GM21367 (cell line): ENCODE measurements around the gene KDM4F.
"Not testable (repeated sequence)": the region's sequence is repeated elsewhere in the genome, so short reads cannot be mapped to it uniquely, and the experiment has no call there.

ENCODE experiments used
- ATAC-seq: cut with Tn5 transposase; IDR thresholded peaks from one replicate; pipeline ENCODE4 v1.9.1; 2021; ENCODE audit not compliant: unreplicated experiment

Gene KDM4F

DNA sequence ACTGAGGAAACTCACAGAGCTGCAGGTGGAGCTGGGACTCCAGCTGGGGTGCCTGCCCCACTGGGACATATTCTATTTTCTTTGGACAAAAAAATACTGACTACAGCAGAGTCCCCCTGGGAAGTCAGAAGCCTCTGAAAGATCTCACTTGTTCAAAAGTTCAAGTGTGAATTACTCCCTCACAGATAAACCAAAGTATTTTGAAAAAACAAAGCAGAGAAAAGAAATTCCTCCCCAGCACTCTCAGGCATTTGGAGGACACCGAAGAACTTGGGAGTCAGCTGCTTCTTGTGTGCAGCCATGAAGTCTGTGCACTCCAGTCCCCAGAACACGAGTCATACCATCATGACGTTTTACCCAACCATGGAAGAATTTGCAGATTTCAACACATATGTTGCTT lies at the start of gene KDM4F:
TSS of gene KDM4F (plus strand) at position 301 of the 400 bp plus-strand sequence.
- not testable (repeated sequence) for ATAC-seq

DNA sequence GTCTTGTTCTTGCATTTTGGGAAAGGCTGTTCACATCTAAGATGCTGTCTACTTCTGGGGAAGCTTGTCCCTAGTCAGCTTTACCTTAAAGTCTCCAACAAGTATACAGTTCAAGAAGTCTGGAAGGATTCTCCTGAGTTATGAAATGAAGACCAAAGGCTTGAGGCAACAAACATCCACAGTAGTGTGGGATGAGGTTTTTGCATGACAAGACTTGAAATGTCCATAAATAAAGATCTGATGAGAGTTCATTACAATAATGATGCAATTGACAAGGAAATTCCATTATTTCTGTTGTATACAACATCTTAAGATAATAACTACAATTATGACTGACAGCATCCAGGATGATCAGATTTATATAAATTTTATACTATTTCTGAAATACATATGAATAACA lies 45.5 kb upstream of the KDM4F start:
- ATAC-seq = no peak

DNA sequence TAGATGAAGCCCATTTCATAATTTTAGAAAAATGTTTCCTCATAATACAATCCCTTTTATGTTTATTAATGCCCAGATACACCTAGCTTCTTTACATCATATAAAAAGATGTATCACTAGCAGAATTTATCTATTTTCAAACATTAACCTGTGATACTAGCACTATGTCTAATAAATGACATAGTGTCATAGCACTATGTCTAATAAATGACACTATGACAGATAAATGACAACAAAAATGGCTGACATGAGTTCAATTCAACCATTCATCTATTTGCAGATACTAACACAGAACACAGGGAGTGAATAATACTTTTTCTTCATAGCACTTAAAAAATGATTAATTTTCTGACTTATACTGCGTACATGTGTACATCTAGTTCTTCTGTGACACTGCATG lies 43.6 kb upstream of the KDM4F start:
- no peak for ATAC-seq

DNA sequence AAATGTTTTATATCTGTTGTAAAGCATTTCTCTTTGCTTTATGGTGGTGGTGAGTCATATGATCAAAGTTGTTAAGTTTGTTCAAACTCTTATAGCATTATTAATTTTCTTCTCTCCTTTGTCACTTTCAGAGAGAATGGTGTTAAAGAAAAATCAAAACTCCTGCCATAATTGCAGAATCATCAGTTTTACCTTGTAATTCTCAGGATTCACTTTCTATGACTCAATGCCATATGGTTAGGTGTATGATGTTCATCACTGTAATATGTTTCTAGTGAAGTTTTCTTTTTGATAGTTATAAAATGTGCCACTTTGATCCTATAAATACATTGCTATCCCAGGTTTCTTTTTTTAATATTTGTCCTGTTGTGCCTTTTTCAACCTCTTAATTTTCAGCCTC lies 37.8 kb upstream of the KDM4F start:
- ATAC-seq = no peak

DNA sequence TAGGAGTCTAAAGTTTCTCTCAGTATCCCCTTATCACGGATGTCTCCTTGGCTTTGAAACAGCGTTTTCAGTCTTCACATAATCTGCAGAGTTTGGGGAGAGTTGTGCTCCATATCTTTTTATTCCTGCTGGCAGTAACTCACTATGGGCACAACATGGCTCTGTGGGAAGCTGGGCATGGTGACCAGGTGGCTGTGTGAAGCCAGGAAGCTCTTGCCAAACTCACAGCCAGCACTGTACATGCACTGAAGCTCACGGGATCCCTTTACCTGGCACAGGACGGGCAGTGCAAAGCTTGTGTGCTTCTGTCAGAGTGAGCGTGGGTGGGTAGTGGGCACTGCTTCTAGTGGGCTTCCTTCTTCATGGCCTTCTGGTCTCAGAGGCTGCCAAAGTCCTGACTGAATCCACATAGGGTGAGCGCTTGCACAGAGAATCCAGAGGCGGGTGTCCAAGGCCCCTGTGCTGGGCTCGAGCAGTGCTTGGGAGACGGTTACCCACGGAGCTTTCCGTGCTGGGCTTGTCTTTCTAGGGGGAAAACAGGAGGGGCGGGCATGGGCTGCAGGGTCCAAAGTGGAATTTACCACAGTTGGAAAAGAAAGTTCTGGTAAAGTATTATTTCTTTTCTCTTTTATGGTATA lies 34.9 kb upstream of the KDM4F start:
- ATAC-seq = no peak

DNA sequence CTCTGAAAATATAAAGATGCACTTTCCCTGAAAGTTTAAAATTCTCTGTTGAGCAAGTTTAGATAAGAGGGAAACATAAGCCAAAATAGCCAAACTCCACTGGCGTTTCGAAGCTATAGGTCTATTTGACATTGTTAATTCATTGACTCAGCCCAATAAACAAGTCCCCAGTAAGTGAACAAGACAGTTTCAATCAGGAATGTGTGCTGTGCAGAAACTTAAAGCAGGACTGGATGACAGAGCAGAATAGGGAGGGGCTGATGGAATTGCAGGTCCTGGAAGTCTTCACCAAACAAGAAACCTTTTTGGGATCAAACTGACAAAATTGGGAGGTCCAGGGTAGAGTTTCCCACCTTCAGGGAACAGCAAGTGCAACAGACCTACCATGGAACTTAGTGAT lies 33.1 kb upstream of the KDM4F start:
- ATAC-seq = no peak

DNA sequence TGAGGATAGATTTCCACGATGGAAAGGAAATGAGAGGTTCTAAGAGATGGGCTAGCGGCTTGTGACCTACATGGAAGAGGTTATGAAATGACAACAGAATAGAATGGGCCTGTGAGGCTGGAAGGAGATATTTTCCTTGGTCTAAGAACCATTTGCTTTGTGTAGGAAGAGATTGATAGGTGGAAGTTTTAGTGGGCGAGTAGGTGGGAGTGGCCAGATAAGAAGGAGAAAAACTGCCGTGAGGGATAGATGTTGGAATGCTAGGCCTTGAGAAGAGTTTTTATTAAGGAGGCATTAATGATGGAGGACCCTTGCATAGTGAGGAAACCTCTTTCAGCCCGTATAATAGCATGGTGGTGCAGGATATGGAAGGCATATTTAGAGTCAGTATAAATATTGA lies 27.8 kb upstream of the KDM4F start:
- ATAC-seq = not testable (repeated sequence)

DNA sequence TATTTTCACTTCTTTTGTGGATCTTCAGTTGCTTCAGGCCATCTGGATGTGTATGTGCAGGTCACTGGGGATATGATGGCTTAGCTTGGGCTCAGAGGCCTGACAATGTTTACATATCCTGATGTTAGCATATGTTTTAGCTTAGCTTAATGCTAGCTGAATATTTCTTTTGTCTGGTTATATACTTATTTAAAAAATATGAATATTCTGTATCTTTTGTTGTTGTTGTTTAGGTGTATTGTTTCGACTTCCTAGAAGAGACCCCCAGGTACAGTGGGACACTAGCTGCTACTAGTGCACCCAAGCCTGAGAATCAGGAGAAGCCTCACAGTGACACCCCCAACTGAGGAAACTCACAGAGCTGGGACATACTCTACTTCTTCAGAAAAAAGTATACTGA lies 24.3 kb upstream of the KDM4F start, which contains the start of gene KDM4E:
TSS of gene KDM4E (plus strand) at position 301 of the 400 bp plus-strand sequence. CDS start 300 bp downstream, outside the sequence.
- no peak for ATAC-seq

DNA sequence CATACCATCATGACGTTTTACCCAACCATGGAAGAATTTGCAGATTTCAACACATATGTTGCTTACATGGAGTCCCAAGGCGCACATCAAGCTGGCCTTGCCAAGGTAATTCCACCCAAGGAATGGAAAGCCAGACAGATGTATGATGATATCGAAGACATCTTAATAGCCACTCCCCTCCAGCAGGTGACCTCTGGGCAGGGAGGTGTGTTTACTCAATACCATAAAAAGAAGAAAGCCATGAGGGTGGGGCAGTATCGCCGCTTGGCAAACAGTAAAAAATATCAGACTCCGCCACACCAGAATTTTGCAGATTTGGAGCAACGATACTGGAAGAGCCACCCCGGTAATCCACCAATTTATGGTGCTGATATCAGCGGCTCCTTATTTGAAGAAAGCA lies 23.6 kb upstream of the KDM4F start:
- ATAC-seq = not testable (repeated sequence)

DNA sequence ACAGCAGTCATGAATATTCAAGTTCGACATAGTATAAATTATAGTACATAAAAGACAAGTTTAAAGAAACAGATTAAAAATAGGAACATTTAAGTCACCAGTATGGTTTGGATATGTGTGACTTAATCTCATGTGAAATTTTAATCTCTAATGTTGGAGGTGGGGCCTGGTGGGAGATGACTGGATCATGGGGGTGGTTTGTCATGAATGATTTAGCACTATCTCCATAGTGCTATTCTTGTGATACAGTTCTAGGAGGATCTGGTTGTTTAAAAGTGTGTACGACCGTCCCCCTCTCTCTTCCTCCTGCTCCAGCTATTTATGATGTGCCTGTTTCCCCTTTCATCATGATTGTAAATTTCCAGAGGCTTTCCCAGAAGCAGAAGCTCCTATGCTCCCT lies 20.9 kb upstream of the KDM4F start:
- ATAC-seq = no peak

DNA sequence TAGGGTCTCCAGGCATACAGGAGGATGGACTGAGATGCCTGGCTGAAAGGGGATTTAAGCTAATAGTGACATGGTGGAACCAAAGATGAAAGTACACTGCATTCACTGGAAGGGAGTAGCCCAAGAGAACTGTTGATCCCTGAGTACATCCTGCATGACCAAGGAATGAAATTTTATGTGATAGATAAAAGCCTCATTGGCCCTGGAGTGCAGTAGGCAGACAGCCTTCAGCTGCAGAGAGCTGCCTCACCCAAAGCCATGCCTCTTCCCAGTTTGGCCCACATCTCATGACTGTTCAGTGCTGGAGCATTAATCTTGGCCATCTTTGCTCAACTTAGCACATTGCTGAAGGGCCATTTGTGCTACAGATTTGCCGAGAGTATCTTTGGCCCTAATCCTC lies 16.2 kb upstream of the KDM4F start:
- ATAC-seq = no peak

DNA sequence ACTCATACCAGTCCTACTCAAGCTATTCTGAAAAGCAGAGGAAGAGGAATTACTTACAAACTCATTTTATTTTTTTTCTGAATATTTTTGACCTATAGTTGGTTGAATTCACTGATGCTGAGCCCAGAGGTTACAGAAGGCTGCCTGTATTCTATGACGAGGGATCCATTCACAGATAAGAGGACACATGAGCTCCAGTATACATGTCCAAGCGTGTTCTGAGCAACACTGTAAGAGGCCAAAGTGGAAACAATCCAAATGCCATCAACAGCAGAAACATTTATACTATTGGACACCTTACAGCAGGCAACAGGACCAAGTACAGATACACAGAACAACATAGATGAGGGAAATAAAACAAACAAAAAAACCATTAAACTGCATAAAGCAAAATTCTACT lies 13.9 kb upstream of the KDM4F start:
- ATAC-seq = no peak

DNA sequence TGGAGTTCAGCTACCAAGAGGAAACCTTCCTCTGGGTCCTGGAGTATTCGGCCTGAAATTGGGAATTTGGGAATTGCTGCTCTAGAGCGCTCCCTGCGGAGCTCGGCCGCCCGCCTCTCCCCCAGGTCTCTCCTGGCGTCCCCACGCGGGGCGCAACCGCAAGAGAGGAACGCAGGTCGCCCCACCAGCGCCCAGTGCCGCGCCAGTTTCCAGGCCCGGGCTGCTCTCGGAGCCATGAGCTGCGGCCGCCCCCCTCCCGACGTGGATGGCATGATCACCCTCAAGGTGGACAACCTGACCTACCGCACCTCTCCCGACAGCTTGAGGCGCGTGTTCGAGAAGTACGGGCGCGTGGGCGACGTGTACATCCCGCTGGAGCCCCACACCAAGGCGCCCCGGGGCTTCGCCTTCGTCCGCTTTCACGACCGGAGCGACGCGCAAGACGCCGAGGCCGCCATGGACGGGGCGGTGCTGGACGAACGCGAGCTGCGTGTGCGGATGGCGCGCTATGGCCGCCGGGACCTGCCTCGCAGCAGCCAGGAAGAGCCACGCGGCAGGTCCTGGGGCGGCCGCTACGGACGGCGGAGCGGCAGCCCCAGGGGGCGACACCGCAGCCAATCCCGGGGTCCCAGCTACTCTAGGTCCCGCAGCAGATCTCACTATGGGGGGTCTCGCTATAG lies 11.7 kb upstream of the KDM4F start:
- not testable (repeated sequence) for ATAC-seq

DNA sequence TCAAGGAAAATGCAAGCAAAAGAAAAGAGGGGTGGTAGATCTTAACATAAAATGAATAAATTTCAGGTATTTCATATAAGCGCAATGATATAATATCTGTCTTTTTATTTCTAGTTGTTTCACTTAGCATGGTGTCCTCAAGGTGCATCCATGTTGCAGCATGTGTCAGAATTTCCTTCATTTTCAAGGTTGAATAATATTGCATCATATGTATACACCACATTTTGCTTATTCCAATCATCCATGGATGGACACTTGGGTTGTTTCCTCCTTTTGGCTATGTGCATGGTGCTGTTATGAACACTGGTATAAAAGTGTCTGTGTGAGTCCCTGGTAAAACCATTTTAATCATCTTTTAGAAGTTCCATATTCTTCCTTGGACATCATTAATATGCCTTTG lies 7.0 kb upstream of the KDM4F start:
- no peak for ATAC-seq

DNA sequence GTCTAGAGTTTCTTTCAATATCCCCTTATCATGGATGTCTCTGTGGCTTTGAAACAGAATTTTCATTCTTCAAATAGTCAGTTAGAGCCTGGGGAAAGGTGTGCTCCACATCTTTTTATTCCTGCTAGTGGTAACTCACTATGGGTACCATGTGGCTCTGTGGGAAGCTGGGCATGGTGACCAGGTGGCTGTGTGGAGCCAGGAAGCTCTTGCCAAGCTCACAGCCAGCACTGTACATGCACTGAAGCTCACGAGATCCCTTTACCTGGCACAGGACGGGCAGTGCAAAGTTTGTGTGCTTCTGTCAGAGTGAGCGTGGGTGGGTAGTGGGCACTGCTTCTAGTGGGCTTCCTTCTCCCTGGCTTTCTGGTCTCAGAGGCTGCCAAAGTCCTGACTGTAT lies 6.3 kb upstream of the KDM4F start:
- ATAC-seq = no peak

DNA sequence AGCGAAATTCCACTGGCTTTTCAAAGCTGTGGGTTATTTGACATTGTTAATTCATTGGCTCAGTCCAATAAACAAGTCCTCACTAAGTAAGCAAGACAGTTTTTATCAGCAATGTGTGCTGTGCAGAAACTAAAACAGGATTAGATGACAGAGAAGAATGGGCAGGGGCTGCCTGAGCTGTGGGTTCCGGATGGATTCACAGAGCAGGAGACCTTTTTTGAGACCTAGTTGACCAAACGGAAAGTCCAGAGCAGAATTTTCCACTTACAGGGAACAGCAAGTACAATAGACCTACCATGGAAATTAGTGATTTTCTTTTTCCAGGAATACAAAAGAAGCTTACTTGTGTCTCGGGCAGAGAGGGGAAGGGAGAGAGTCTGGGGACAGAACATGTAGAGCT lies 5.2 kb upstream of the KDM4F start:
- no peak for ATAC-seq

DNA sequence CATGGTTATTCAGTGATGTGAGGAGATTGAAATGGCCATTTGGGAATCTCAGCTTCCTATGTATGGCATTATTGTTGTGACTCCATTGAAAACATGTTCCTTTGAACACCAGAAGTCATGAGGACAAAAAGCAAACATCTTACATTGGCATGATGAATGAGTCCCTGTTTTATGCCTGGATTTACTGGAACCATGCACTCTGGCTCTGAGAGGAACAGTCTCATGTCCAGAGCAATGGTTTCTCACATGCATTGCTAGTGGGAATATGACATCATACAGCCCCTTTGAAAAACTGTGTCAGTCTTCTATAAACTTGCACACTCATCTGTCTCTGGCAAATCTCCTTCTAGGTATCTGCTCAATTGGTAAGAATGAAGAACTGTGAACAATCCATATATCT lies 3.4 kb upstream of the KDM4F start:
- no peak for ATAC-seq

DNA sequence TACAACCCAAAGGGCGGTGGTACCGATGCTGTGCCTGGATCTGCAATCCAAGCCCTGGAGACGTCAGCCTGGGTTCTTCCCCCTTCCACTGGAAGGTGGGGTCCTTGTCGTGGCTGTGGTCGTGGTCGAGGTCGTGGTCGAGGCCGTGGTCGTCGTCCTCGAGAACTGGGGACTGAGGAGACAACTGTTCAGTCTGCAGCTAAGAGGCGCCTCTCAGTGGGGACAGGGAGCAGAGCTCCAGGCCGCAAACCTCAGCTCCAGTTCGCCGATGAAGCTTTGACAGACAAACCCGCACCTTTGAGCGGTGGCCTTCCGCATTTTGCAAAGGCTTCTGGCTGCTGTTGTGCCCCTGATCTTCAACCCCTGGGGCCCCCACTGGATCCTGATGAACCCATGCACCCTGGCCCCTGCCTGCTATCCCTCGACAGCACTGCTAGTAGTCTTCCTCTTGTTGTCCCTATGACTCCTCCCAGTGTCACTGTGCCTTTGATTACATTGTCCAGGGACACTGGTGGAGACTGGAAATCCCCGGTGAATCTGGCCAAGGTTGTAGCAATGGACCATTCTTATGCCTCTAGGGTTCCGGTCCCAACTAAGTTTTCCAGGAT lies 1.5 kb downstream of the KDM4F start:
- ATAC-seq = no peak

DNA sequence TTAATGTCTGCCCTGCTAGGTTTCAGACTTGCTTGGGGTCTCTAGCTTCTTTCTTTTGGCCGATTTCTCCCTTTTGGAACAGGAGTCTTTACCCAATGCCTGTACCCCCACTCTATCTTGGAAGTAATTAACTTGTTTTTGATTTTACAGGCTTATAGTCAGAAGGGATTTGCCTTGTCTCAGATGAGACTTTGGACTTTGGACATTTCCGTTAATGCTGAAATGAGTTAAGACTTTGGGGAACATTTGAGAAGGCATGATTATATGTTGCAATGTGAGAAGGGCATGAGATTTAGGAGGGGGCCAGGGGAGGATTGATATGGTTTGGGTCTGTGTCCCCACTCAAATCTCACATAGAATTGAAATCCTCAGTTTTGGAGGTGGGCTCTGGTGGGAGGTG lies 5.1 kb downstream of the KDM4F start:
- ATAC-seq = no peak

DNA sequence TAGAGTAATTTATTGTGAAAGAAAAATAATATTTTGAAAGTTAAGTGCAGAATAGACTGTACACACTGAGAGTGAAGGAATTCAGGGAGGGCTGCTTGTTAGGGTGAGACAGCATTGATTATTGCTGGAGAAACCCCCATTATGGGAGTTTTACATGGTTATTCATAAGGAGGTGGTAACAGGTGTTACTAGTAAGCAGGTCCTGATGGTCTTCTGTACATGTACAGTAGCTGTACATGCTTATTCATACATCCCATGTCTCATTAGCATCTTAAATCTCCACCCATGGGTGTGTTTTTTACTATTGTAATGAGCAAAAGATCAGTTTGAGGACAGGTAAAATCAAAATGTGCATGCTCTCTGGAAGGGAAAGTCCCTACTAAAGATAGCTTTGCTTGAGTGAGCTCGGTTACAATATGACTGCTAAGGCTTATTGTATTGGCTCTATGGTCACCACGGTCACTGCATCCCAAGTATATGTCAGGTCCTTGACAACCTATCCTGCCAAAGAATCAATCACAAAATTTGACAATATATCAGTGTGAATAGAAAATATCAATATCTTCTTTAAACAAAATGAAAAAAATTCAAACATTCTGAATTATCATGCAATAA lies 6.2 kb downstream of the KDM4F start:
- peak; percentile 97 for ATAC-seq

DNA sequence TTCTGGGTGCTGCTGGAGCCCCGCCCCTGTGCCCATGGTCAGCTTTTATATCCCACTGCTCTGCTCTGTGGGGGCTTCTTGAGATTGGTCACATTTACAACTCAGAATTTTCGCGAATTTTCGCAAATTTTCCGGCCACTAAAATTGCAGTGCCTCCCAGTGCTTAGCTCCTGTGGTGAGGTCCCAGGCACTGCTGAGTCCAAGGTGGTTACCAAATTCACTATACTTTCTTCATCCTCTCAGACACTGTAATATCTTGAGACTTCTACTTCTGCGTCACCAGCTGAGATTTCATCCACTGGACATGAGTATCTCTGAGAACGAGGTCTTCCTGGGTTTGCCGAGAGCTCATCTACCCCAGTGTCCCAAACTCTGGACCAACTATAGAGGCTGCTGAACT lies 8.7 kb downstream of the KDM4F start:
- ATAC-seq = no peak

DNA sequence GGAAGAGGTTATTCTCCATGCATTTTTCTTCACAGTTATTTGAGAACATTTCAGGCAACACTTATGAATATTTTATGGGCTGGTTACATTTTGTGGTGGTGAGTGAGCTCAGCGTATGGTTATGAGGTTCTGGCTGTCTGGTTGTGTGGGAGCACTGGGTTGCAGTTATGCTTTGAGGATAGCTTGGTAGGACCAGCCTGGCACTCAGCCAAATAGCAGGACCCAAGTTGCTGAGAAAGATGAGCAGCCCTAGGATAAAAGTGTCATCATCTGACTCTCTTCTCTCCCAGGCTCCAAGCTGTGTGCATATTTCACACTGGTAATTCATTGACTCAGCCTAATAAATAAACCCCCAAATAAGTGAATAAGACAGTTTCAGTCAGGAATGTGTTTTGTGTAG lies 9.4 kb downstream of the KDM4F start:
- ATAC-seq = no peak
